Lower lobe of right lung (tissue), 2 donors: ENCODE results near the gene CD300A. TPM values are rescaled to one million over a fixed set of nuclear protein-coding genes. Genes with fewer than 3 reads are reported as not detected.

ENCODE experiments used
- ATAC-seq, 2 donors: fragments of 200-7000 bp; cut with Tn5 transposase; one replicate each; pipeline ENCODE4 v1.9.1; 2020 to 2022; ENCODE audit warnings: mild to moderate bottlenecking in 2 of 2, moderate library complexity in 2 of 2
- DNase-seq: peaks from one replicate; pipeline ENCODE4 v3.0.0-alpha.2; 2020
- H3K27ac ChIP-seq: fragments of 200-600 bp; one replicate; pipeline ENCODE4 v1.8.0; 2022
- H3K27me3 ChIP-seq: fragments of 200-600 bp; one replicate; pipeline ENCODE4 v1.8.0; 2022; ENCODE audit warnings: low read depth
- H3K36me3 ChIP-seq: fragments of 200-600 bp; one replicate; pipeline ENCODE4 v1.8.0; 2022; ENCODE audit warnings: mild to moderate bottlenecking
- H3K4me1 ChIP-seq: fragments of 200-600 bp; one replicate; pipeline ENCODE4 v1.8.0; 2022
- H3K4me3 ChIP-seq: fragments of 200-600 bp; one replicate; pipeline ENCODE4 v1.8.0; 2022; ENCODE audit warnings: mild to moderate bottlenecking
- H3K9me3 ChIP-seq: fragments of 200-600 bp; one replicate; pipeline ENCODE4 v1.8.0; 2022
- CTCF ChIP-seq: fragments of 200-600 bp; IDR thresholded peaks from one replicate; pipeline ENCODE4 v1.8.0; 2022; ENCODE audit warnings: antibody characterized with exemption, mild to moderate bottlenecking
- intact Hi-C: fragments of 100-400 bp; cut with DNase I; formaldehyde crosslinking; loops from one replicate; pipeline ENCODE4 v1.11.0; 2022
- total RNA-seq: library from RNA; stranded (reverse); fragmentation: NEBNext Ultra II Directional; extraction: Animal tissue kit (Norgen Biotek cat#: 25700); gene quantifications from one replicate; pipeline ENCODE4 v1.2.1, GENCODE V29; 2021
- donor health status: DM: no; HTN: yes; CAD: no; lungs with severe emphysema.

The CD300A gene
- total RNA-seq, 1 donor from 2014 or later: 27.8 TPM

- ATAC-seq (peak; percentile 66 to 67), DNase-seq (peak; percentile 70)
- Histone ChIP-seq H3K4me1 (no peaks in the 10 kb centered on the region), H3K27me3 (no peaks in the 10 kb centered on the region), H3K4me3 (no peak overlapping the region), H3K36me3 (no peaks in the 10 kb centered on the region), H3K9me3 (no peaks in the 10 kb centered on the region), H3K27ac (peak overlapping the region; percentile 73)
- intact Hi-C loops: no loop called here
- no peak for TF ChIP-seq CTCF
Measured at GRCh38 chr17:74520016-74520434, 53.6 kb downstream of the CD300A start.

DNA sequence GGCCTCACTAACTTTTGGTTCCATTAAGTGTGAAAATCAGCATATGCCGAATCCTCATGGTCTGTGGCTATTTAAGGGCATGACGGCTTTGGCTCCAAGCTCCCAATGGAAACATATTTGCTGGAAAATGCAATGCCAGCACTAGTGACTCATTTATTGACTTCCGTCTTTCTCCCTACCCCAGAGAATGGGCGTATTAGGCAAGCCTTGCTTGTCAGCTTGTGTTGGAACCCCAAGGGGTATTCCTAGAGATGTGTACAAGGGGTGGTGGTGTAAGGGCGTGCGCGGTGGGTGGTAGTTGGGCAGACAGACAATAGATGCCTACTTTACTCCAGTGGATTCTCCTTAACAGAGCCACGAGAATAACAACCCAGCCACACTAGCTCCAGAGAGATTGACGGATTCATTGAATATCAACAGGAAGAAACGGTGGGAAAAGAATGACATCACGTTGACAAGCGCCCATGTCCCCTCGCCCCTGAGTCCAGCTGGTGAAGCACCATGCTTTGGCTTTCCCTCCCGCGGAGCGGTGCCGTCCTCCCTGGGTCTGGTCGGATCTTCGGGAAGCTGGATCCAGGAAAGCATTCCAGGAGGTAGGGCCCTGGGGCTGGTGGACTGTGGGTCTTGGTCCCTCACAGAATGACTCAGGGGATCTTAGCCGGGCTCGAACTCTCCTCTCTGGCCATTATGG, 54.5 kb downstream of the CD300A start:
- no peaks in the 10 kb centered on the region for H3K27me3 ChIP-seq
- no peaks in the 10 kb centered on the region for H3K4me1 ChIP-seq
- TF ChIP-seq CTCF: no peak
- H3K27ac ChIP-seq: peak overlapping the region; percentile 73
- H3K36me3 ChIP-seq: no peaks in the 10 kb centered on the region
- H3K4me3 ChIP-seq: peak overlapping the region; percentile 8
- DNase-seq (no peak), ATAC-seq (peak; percentile 67 to 76)
- no peaks in the 10 kb centered on the region for H3K9me3 ChIP-seq
- intact Hi-C loops: no loop called here

- TF ChIP-seq CTCF: no peak
- peak; percentile 69 to 71 for ATAC-seq
- intact Hi-C loops: no loop called here
- Histone ChIP-seq H3K9me3 (no peaks in the 10 kb centered on the region), H3K4me3 (no peak overlapping the region), H3K27ac (peak overlapping the region; percentile 73), H3K4me1 (no peaks in the 10 kb centered on the region), H3K36me3 (no peaks in the 10 kb centered on the region), H3K27me3 (no peaks in the 10 kb centered on the region)
- no peak for DNase-seq
Measured at GRCh38 chr17:74521701-74522201, 55.3 kb downstream of the CD300A start.

DNA sequence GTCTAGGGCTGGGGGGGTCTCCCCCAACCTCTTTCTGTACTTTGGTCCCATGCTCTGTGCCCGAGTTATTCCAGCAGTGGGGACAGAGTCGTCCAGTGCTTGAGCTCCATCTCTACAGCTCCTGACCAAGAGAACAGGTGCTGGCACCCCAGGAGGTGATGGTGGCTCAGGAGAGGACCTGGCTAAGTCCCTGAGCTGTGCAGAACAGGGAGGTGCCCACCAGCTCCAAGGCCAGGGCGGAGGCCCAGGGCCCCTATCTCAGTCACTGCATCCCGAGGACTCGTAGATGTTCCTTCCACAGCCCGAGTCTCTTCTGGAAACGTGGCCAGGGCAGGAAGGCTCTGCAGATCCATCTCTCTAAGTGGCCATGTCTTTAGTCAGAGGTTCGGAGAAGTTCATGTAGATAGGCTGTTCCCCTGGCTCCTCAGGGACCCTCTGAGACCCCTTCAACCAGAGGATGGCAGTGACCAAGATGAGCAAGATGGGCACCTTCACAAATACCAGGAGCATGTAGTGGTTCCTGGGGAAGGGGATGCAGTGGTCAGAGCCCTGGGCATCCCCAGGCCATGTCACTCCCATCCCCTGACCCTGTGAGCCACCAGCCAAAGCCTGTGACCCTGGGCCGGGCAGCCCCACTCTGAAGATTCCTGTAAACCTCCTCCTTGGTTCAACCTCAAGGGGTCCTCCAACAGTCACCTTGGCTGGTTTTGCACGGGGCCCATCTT, 56.1 kb downstream of the CD300A start:
- Histone ChIP-seq H3K36me3 (no peaks in the 10 kb centered on the region), H3K27me3 (no peaks in the 10 kb centered on the region), H3K4me3 (no peak overlapping the region), H3K27ac (peak overlapping the region; percentile 73), H3K9me3 (no peaks in the 10 kb centered on the region), H3K4me1 (peaks cover 4% of the 10 kb centered on the region)
- intact Hi-C loops: no loop called here
- ATAC-seq (no peak), DNase-seq (no peak)
- TF ChIP-seq CTCF: no peak

- intact Hi-C loops: no loop called here
- Histone ChIP-seq H3K36me3 (no peaks in the 10 kb centered on the region), H3K4me1 (peaks cover 7% of the 10 kb centered on the region), H3K27me3 (no peaks in the 10 kb centered on the region), H3K9me3 (no peaks in the 10 kb centered on the region), H3K4me3 (no peak overlapping the region), H3K27ac (no peak overlapping the region)
- ATAC-seq: no peak
- no peak for DNase-seq
- TF ChIP-seq CTCF: no peak
Measured at GRCh38 chr17:74523308-74523707, 56.9 kb downstream of the CD300A start.
